Amygdala (tissue), 56 donors: ENCODE measurements around the gene TGFBR1.

Experiments
- DNase-seq, 56 donors: peaks; one replicate each; lab custom pipeline; 2025; lab: John Stamatoyannopoulos, UW

The TGFBR1 gene

GRCh38 chr9:99103901-99104458 is 933 bp upstream of the TGFBR1 start:
- DNase-seq, result peak in 13 of 56 donors; percentile 7 to 59 (median 37)

- DNase-seq, result peak in 31 of 56 donors; percentile 15 to 66 (median 38)
These were observed 485 bp downstream of the TGFBR1 start for GRCh38 chr9:99105152-99106043.

GRCh38 chr9:99106044-99106375 is 1.1 kb downstream of the TGFBR1 start:
- no peak for DNase-seq

GRCh38 chr9:99107421-99107820 is 2.5 kb downstream of the TGFBR1 start:
- no peak for DNase-seq

- no peak for DNase-seq
These were observed 3.2 kb downstream of the TGFBR1 start for GRCh38 chr9:99108131-99108530.

- DNase-seq, result peak in 3 of 56 donors; percentile 14 to 26 (median 19)
These were observed 4.6 kb downstream of the TGFBR1 start for GRCh38 chr9:99109522-99109921.

GRCh38 chr9:99112750-99113413 is 8.0 kb downstream of the TGFBR1 start:
- DNase-seq, result no peak

GRCh38 chr9:99113414-99114048 is 8.6 kb downstream of the TGFBR1 start:
- no peak for DNase-seq

- DNase-seq, result no peak
These were observed 9.1 kb downstream of the TGFBR1 start for GRCh38 chr9:99114049-99114440.

GRCh38 chr9:99114846-99115500 is 10.1 kb downstream of the TGFBR1 start:
- DNase-seq, result no peak

GRCh38 chr9:99116003-99116411 is 11.1 kb downstream of the TGFBR1 start:
- DNase-seq, result no peak

GRCh38 chr9:99118782-99119466 is 14.0 kb downstream of the TGFBR1 start:
- no peak for DNase-seq

- no peak for DNase-seq
These were observed 15.2 kb downstream of the TGFBR1 start for GRCh38 chr9:99119976-99120655.

- DNase-seq, result no peak
These were observed 16.7 kb downstream of the TGFBR1 start for GRCh38 chr9:99121604-99122003.

GRCh38 chr9:99124534-99125255 is 19.8 kb downstream of the TGFBR1 start:
- DNase-seq, result no peak

- no peak for DNase-seq
These were observed 20.5 kb downstream of the TGFBR1 start for GRCh38 chr9:99125446-99125845.

- no peak for DNase-seq
These were observed 21.4 kb downstream of the TGFBR1 start for GRCh38 chr9:99126312-99126711.

- DNase-seq, result no peak
These were observed 22.6 kb downstream of the TGFBR1 start for GRCh38 chr9:99127356-99128132.
